KOPT-K1 (cell line): ENCODE data around the gene CABP2.

Source experiments
- H3K27ac ChIP-seq: fragments of 200-600 bp; sonication (generic); 2 replicates; pipeline ENCODE4 v1.5.1; 2016; ENCODE audit warnings: antibody characterized with exemption, mild to moderate bottlenecking, low read depth, low read length; ENCODE audit not compliant: poor library complexity, severe bottlenecking
- H3K36me3 ChIP-seq: fragments of 200-600 bp; sonication (generic); 2 replicates; pipeline ENCODE4 v1.5.1; 2017; ENCODE audit warnings: antibody characterized with exemption, mild to moderate bottlenecking, low read length, moderate library complexity; ENCODE audit not compliant: insufficient read depth
- H3K9me3 ChIP-seq: fragments of 200-600 bp; sonication (generic); 2 replicates; pipeline ENCODE4 v1.5.1; 2017; ENCODE audit warnings: antibody characterized with exemption, low read length, mild to moderate bottlenecking; ENCODE audit not compliant: insufficient read depth, poor library complexity, severe bottlenecking

CABP2 gene

GRCh38 chr11:67506426-67507051 lies 16.7 kb downstream of the CABP2 start:
- Histone ChIP-seq H3K36me3 (peaks cover 7% of the 10 kb centered on the region), H3K27ac (peak overlapping the region; percentile 82), H3K9me3 (no peaks in the 10 kb centered on the region)

DNA sequence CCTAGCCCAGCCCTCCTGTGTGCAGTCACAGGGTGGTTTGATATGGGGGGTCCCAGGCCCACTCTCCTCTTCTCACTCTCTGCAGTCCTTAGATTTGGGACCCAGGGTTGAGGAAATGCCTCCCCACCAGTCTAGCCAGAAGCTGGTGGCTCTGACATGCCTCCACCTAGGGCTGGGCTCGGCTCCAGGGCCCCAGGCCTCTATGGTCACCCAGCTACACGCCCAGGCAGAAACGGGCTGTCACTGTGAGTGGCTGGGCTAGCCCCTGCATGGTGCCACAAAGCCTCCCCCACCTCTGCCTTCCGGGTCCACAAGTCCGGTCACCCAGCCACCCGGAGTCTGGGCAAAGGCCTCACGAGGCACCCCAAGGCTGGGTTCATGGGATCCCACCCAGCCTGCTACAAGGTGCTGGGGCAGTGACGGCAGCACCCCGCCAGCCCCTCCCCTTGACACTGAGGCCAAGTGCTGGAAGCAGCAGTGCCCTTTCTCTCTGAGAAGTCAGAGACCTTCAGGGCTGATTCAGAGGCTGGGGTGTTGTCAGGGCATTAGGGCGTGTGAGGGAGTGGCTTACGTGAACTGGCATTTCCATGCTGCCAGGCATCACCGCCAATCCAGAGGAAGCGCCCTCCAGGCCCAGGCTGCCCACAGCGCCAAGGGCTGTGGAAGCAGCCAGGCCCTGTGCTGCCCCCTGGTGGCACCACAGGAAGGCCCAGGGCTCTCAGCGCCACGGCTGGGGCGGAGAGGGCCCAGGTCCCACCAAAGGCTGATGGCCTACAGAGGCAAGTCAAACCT lies 17.4 kb downstream of the CABP2 start:
- Histone ChIP-seq H3K27ac (peak overlapping the region; percentile 82), H3K36me3 (peaks cover 15% of the 10 kb centered on the region), H3K9me3 (no peaks in the 10 kb centered on the region)

- Histone ChIP-seq H3K27ac (peak within 1 kb of the TSS; percentile 82), H3K9me3 (no peaks in the 10 kb centered on the region), H3K36me3 (peaks cover 22% of the 10 kb centered on the region)
Observed at GRCh38 chr11:67504950-67505581, 18.2 kb downstream of the CABP2 start, which contains the start of gene PITPNM1. Gene PITPNM1 (minus strand): TSS chr11:67505363. CDS start chr11:67504180, 1,183 bp downstream.

DNA sequence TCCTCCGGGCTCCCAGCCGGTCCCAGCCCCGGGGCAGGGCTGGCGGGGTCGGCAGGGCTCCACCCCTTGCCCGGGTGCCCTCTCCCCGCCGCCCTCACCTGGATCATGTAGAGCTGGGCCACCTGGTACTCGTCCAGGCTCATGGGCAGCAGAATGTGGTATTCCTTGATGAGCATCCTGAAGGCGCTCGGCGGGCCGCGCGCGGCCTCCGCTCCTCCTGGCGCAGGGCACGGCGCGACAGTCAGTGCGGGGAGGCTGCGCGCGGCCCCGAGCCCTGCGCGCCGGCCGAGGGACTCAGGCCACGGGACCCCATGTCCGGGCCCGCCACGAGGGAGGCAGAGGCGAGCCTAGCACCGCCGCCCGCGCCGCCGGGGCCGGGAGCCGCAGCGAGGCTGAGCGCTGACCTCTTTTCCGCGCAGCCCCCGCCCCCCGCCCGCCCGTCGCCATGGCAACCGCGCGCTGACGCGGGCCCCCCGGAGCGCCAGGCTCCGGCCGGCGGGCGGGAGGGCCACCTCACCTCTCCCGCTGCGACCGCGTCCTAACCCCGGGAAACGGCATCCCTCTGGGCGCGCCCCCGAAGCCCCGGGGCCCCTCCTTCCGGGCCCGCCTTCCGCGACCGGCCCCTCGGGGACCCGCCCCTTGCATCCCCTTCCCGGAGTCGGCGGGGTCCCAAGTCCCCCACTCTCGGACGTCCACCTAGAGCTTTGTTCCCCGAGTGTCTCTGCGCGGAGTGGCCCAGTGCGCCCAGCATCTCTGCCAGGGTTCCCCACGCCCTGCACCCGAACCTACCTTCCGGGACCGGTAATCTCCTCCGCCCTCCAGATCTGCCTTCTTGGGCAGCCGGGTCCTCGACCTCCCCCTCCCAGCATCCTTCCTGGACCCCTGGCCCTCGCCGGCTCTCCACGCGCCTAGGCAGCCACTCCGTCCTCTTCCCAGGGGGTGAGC lies 19.0 kb downstream of the CABP2 start:
- H3K9me3 ChIP-seq = no peaks in the 10 kb centered on the region
- H3K36me3 ChIP-seq = peaks cover 28% of the 10 kb centered on the region
- H3K27ac ChIP-seq = peak overlapping the region; percentile 82

- Histone ChIP-seq H3K36me3 (peaks cover 37% of the 10 kb centered on the region), H3K27ac (no peak overlapping the region), H3K9me3 (no peaks in the 10 kb centered on the region)
Observed at GRCh38 chr11:67503119-67504004, 19.9 kb downstream of the CABP2 start.

DNA sequence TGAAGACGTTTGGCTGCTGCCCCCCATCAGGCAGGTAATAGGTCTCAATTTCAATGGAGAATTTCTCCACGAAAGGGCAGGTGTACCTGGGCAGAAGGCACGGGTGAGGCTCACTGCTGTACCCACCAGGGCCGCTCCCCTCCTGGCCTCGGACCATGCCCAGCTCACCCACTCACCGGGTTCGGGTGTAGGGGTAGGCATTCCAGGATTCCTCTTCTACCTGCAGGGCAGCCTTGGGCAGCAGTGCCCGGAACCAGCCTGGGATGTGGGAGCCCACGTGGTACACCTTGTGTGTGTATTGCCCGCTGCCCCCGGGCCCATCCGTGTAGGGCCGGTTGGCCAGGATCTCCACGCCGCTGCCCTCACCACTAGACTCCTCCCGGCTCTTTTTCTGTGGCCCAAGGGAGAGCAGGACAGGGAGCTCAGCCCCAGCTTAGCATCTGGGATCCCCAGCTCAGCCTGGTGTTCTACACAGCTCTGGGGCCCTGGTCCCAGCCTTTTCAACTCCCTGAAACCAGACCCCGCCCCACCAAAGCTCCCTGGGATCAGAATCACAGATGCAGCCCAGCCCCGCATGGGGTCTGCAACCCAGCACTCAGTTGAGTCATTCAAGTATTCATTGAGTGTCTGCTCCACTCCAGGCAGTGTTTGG lies 20.8 kb downstream of the CABP2 start:
- no peaks in the 10 kb centered on the region for H3K9me3 ChIP-seq
- H3K36me3 ChIP-seq = peaks cover 46% of the 10 kb centered on the region
- H3K27ac ChIP-seq = no peak overlapping the region

DNA sequence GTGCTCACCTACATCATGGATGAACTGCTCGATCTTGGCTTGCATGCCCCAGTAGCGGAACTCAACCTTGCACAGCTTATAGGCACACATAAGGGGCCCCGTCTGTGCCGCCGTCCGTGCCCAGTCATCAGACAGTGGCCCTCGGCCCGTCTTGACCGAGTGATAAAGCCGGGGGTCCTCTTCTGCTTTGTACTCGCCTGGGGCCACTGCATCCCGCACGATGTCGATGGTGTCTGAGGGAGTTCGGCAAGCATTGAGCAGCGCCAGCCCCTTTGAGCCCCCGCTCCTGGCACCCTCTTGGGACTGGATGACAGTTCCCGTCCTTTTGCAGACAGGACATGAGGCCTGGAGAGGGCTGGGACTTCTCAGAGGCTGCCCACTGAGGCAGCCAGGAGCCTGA lies 21.4 kb downstream of the CABP2 start:
- H3K36me3 ChIP-seq = peaks cover 52% of the 10 kb centered on the region
- no peak overlapping the region for H3K27ac ChIP-seq
- H3K9me3 ChIP-seq = no peaks in the 10 kb centered on the region

- H3K36me3 ChIP-seq = peaks cover 60% of the 10 kb centered on the region
- no peaks in the 10 kb centered on the region for H3K9me3 ChIP-seq
Observed at GRCh38 chr11:67500831-67501715, 22.2 kb downstream of the CABP2 start.

DNA sequence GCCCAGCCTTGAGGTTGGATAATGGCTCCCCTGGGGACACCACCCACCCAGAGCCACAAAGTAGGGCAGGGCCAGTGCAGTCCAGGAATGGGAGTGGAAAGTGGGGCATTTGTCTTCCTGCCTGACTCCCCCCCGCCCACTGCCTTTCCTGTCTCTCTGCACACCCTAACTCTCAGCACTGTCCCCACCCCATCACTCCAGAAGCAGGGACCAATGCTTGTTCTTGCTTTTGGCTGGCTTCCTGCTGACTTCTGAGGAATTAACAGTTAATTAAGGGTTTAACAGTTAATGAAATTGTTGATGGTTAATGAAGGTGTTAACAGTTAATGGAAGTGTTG lies 22.8 kb downstream of the CABP2 start:
- H3K36me3 ChIP-seq = peaks cover 66% of the 10 kb centered on the region
- no peaks in the 10 kb centered on the region for H3K9me3 ChIP-seq
- H3K27ac ChIP-seq = no peak overlapping the region

More at GRCh38 chr11:67500831-67501715, 22.2 kb downstream of the CABP2 start:
- H3K27ac ChIP-seq = no peak overlapping the region

GRCh38 chr11:67499808-67500483 lies 23.3 kb downstream of the CABP2 start:
- no peak overlapping the region for H3K27ac ChIP-seq
- H3K36me3 ChIP-seq = peaks cover 71% of the 10 kb centered on the region
- H3K9me3 ChIP-seq = no peaks in the 10 kb centered on the region

DNA sequence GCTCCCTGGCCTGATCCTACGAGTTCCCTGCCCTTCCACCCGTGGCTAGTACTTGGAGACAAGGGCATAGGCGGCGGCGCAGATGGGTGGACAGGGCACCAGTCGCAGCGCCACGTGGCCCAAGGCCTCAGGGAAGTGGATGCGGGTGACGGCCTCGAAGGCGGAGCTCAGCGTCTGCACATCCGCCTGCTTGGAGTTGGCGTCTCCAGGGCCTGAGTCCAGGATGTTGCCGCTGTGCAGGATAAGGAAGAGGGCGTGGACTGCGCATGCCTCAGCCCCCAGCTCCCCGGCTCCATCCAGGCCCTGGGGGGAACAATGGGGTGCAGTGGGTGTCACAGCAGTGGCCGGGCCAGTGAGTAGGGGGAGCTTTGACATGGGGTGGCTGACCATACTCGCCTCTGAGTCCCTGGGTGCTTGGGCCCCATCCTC lies 24.7 kb downstream of the CABP2 start:
- H3K9me3 ChIP-seq = no peaks in the 10 kb centered on the region
- H3K36me3 ChIP-seq = peaks cover 83% of the 10 kb centered on the region
- H3K27ac ChIP-seq = no peak overlapping the region

GRCh38 chr11:67497656-67498291 lies 25.5 kb downstream of the CABP2 start:
- no peaks in the 10 kb centered on the region for H3K9me3 ChIP-seq
- H3K36me3 ChIP-seq = peaks cover 91% of the 10 kb centered on the region
- H3K27ac ChIP-seq = no peak overlapping the region
